H1 (cell line): ENCODE data around the gene ABCA5. TPM values are rescaled to one million over a fixed set of nuclear protein-coding genes. Genes with fewer than 3 reads are reported as not detected.

Experiments used
- CTCF ChIA-PET: fragments of 300-600 bp; sonication (Branson Sonifier 250); formaldehyde crosslinking; loops from one replicate; lab custom pipeline; 2021; ENCODE audit not compliant: partially characterized antibody; lab: Charles Lee
- POLR2A ChIA-PET: fragments of 300-600 bp; sonication (Branson Sonifier 250); formaldehyde crosslinking; loops from one replicate; lab custom pipeline; 2021; ENCODE audit warnings: inconsistent platforms; ENCODE audit not compliant: partially characterized antibody; lab: Charles Lee
- DNase-seq, 2 experiments: peaks; one replicate each; pipeline versions ENCODE4 v3.0.0 to v3.0.0-alpha.2; 2010 to 2022; ENCODE audit warnings: low spot score in 2 of 2, low read depth in 1 of 2, mixed read lengths in 1 of 2
- FAIRE-seq: peaks from 2 replicates; lab custom pipeline; 2011; peaks lifted over from hg19 to GRCh38; lab: Jason Lieb, UNC
- H2AFZ ChIP-seq: 2 replicates; pipeline ENCODE4 v1.8.1; 2012; ENCODE audit warnings: low read length, inconsistent platforms
- H2AK5ac ChIP-seq: 2 replicates; pipeline ENCODE4 v1.6.1; 2013; ENCODE audit warnings: low read depth, low read length
- H2BK120ac ChIP-seq: replicated peaks from 2 replicates; pipeline ENCODE3; 2013; ENCODE audit warnings: low read depth, low read length, inconsistent platforms
- H2BK12ac ChIP-seq: 2 replicates; pipeline ENCODE4 v1.6.1; 2013; ENCODE audit warnings: low read depth, low read length
- H2BK15ac ChIP-seq: 2 replicates; pipeline ENCODE4 v1.6.1; 2013; ENCODE audit warnings: low read length
- H2BK20ac ChIP-seq: 2 replicates; pipeline ENCODE4 v1.6.1; 2013; ENCODE audit warnings: low read length
- H2BK5ac ChIP-seq: 2 replicates; pipeline ENCODE4 v1.6.1; 2013; ENCODE audit warnings: low read depth, low read length
- H3K14ac ChIP-seq: 2 replicates; pipeline ENCODE4 v1.6.1; 2013; ENCODE audit warnings: inconsistent platforms; ENCODE audit not compliant: insufficient read length
- H3K18ac ChIP-seq: 2 replicates; pipeline ENCODE4 v1.6.1; 2013; ENCODE audit warnings: low read length; ENCODE audit errors: extremely low read depth
- H3K23ac ChIP-seq: 2 replicates; pipeline ENCODE4 v1.6.1; 2013; ENCODE audit warnings: inconsistent platforms; ENCODE audit not compliant: insufficient read length
- H3K23me2 ChIP-seq: 2 replicates; pipeline ENCODE4 v1.6.1; 2013; ENCODE audit warnings: low read depth, low read length
- H3K27ac ChIP-seq: 2 replicates; pipeline ENCODE4 v1.6.1; 2011; ENCODE audit warnings: low read depth, low read length, inconsistent platforms
- H3K27me3 ChIP-seq, 4 experiments: replicated peaks in 1 of 4; 1 replicate in 1 of 4; 2 replicates in 3 of 4; pipeline versions ENCODE4 v1.6.1 to v1.8.1; 2011 to 2013; ENCODE audit warnings: low read length in 3 of 4, mild to moderate bottlenecking in 3 of 4, inconsistent platforms in 2 of 4, mixed read lengths in 2 of 4, moderate library complexity in 1 of 4; ENCODE audit not compliant: control insufficient read depth in 3 of 4, insufficient read depth in 3 of 4; ENCODE audit errors: extremely low read depth in 1 of 4
- H3K36me3 ChIP-seq, 4 experiments: 2 replicates each; pipeline versions ENCODE4 v1.6.1 to v1.8.1; 2011 to 2013; ENCODE audit warnings: mild to moderate bottlenecking in 4 of 4, low read length in 3 of 4, moderate library complexity in 2 of 4, control low read depth in 1 of 4, inconsistent platforms in 1 of 4; ENCODE audit not compliant: insufficient read depth in 4 of 4, control insufficient read depth in 2 of 4
- H3K4ac ChIP-seq: replicated peaks from 2 replicates; pipeline ENCODE3; 2013; ENCODE audit warnings: low read length, low read depth, mixed read lengths, inconsistent platforms; ENCODE audit not compliant: insufficient read length
- H3K4me1 ChIP-seq, 4 experiments: replicated peaks in 1 of 4; 1 replicate in 1 of 4; 2 replicates in 3 of 4; pipeline versions ENCODE4 v1.6.1 to v1.8.1; 2011 to 2013; ENCODE audit warnings: low read length in 3 of 4, inconsistent platforms in 2 of 4, mixed read lengths in 1 of 4; ENCODE audit not compliant: insufficient read depth in 4 of 4, control insufficient read depth in 3 of 4
- H3K4me2 ChIP-seq, 2 experiments: 2 replicates each; pipeline versions ENCODE4 v1.6.1 to v1.8.1; 2011 to 2013; ENCODE audit warnings: low read depth in 2 of 2, low read length in 2 of 2, control low read depth in 1 of 2, inconsistent platforms in 1 of 2, mild to moderate bottlenecking in 1 of 2; ENCODE audit not compliant: insufficient read depth in 1 of 2
- H3K4me3 ChIP-seq, 4 experiments: fragments of 200-600, 300-600 bp in 1 of 4; sonication (generic), shearing (Covaris generic), sonication (Bioruptor Twin) in 1 of 4; 2 replicates each; pipeline versions ENCODE4 v1.5.1 to v1.8.1; 2011 to 2016; ENCODE audit warnings: low read length in 4 of 4, low read depth in 3 of 4, control low read depth in 2 of 4, inconsistent platforms in 2 of 4, mild to moderate bottlenecking in 2 of 4, mixed read lengths in 1 of 4, moderate library complexity in 1 of 4; ENCODE audit not compliant: insufficient read depth in 2 of 4; ENCODE audit errors: extremely low read depth in 1 of 4
- H3K56ac ChIP-seq: replicated peaks from 2 replicates; pipeline ENCODE3; 2013; ENCODE audit warnings: low read depth, mild to moderate bottlenecking, mixed read lengths, low read length, inconsistent platforms; ENCODE audit not compliant: insufficient read length
- H3K79me1 ChIP-seq: 2 replicates; pipeline ENCODE4 v1.6.1; 2013; ENCODE audit warnings: low read depth, low read length, control low read depth
- H3K79me2 ChIP-seq, 2 experiments: 2 replicates each; pipeline versions ENCODE4 v1.6.1 to v1.8.1; 2012 to 2013; ENCODE audit warnings: low read length in 2 of 2, mild to moderate bottlenecking in 2 of 2, inconsistent platforms in 1 of 2; ENCODE audit not compliant: insufficient read depth in 2 of 2, control insufficient read depth in 1 of 2
- H3K9ac ChIP-seq, 4 experiments: replicated peaks in 1 of 4; 1 replicate in 1 of 4; 2 replicates in 3 of 4; pipeline versions ENCODE4 v1.6.1 to v1.8.1; 2011 to 2013; ENCODE audit warnings: low read depth in 3 of 4, low read length in 3 of 4, control low read depth in 2 of 4, mild to moderate bottlenecking in 2 of 4, moderate library complexity in 2 of 4, inconsistent platforms in 1 of 4; ENCODE audit errors: extremely low read depth in 1 of 4
- H3K9me3 ChIP-seq, 2 experiments: 2 replicates each; pipeline versions ENCODE4 v1.6.1 to v1.8.1; 2012 to 2013; ENCODE audit warnings: mild to moderate bottlenecking in 2 of 2, moderate library complexity in 2 of 2, control low read depth in 1 of 2, inconsistent platforms in 1 of 2, low read depth in 1 of 2, low read length in 1 of 2, mixed read lengths in 1 of 2; ENCODE audit not compliant: insufficient read depth in 2 of 2
- H4K20me1 ChIP-seq, 2 experiments: replicated peaks in 1 of 2; 2 replicates each; pipeline versions ENCODE3 to v1.8.1; 2011 to 2013; ENCODE audit warnings: inconsistent platforms in 2 of 2, low read length in 2 of 2, mild to moderate bottlenecking in 1 of 2; ENCODE audit not compliant: insufficient read depth in 2 of 2, control insufficient read depth in 1 of 2
- H4K5ac ChIP-seq: 2 replicates; pipeline ENCODE4 v1.6.1; 2013; ENCODE audit warnings: low read length, low read depth, mixed read lengths, inconsistent platforms; ENCODE audit not compliant: insufficient read length
- H4K8ac ChIP-seq: 2 replicates; pipeline ENCODE4 v1.8.0; 2013; ENCODE audit warnings: mild to moderate bottlenecking, moderate library complexity, low read length, inconsistent platforms; ENCODE audit not compliant: insufficient read depth; ENCODE audit errors: extremely low read depth
- H4K91ac ChIP-seq: replicated peaks from 2 replicates; pipeline ENCODE3; 2013; ENCODE audit warnings: low read length, mixed read lengths, inconsistent platforms; ENCODE audit not compliant: insufficient read length
- ATF3 ChIP-seq: IDR thresholded peaks from 2 replicates; pipeline ENCODE4 v1.6.1; 2011; ENCODE audit warnings: low read depth, mild to moderate bottlenecking, low read length; ENCODE audit not compliant: insufficient read depth
- CBX5 ChIP-seq: fragments of 300-800, 300-1000 bp; sonication (generic); IDR thresholded peaks from 2 replicates; pipeline ENCODE4 v1.7.1; 2016; ENCODE audit warnings: antibody characterized with exemption, low read length, low read depth
- CHD1 ChIP-seq: IDR thresholded peaks from 2 replicates; pipeline ENCODE4 v1.6.1; 2012; ENCODE audit warnings: low read depth, low read length, improper control_type of control experiment
- FOSL1 ChIP-seq: IDR thresholded peaks from 2 replicates; pipeline ENCODE4 v1.6.1; 2011; ENCODE audit warnings: mild to moderate bottlenecking, low read depth, low read length, moderate library complexity; ENCODE audit not compliant: insufficient read depth
- HDAC2 ChIP-seq, 2 experiments: fragments of 300-600 bp in 1 of 2; sonication (generic) in 1 of 2; IDR thresholded peaks; 2 replicates each; pipeline ENCODE4 v1.6.1; 2011 to 2012; ENCODE audit warnings: low read depth in 2 of 2, low read length in 2 of 2, mild to moderate bottlenecking in 2 of 2, moderate library complexity in 2 of 2, borderline replicate concordance in 1 of 2, inconsistent platforms in 1 of 2
- JUND ChIP-seq: IDR thresholded peaks from 2 replicates; pipeline ENCODE4 v1.6.1; 2011; ENCODE audit warnings: mild to moderate bottlenecking, improper control_type of control experiment, low read length
- SRF ChIP-seq: IDR thresholded peaks from 2 replicates; pipeline ENCODE4 v1.6.1; 2011; ENCODE audit warnings: mild to moderate bottlenecking, low read depth, low read length, moderate library complexity
- ZNF274 ChIP-seq: IDR thresholded peaks from 2 replicates; pipeline ENCODE4 v1.7.0; 2012; ENCODE audit warnings: low read length, borderline replicate concordance; ENCODE audit errors: extremely low read depth
- WGBS, 2 experiments: shearing (Covaris generic) in 1 of 2; methylation state at CpG; one replicate each; pipeline versions ENCODE4 v1.1.6 to v1.1.7; 2013 to 2015; ENCODE audit warnings: low lambda C conversion rate in 2 of 2, mixed read lengths in 2 of 2, inconsistent platforms in 1 of 2, low coverage in 1 of 2, missing lambda C conversion rate in 1 of 2; ENCODE audit not compliant: insufficient replicate concordance in 2 of 2, insufficient coverage in 1 of 2, insufficient read length in 1 of 2; ENCODE audit errors: extremely low coverage in 1 of 2, missing lambda C conversion rate in 1 of 2; 5-methylcytosine and 5-hydroxymethylcytosine counted together
- polyA plus RNA-seq, 7 experiments: library from polyadenylated mRNA; depleted of rRNA in 3 of 7; stranded (reverse) in 5 of 7; unstranded in 2 of 7; fragments of >200 nt in 5 of 7; fragments of 200-250 nt in 2 of 7; gene quantifications; 1 replicate in 5 of 7; 2 replicates in 1 of 7; 4 replicates in 1 of 7; pipeline versions ENCODE4 v1.2.1 to v1.2.3, GENCODE V29; 2011 to 2013; ENCODE audit warnings: missing spikeins in 2 of 7, mixed read lengths in 2 of 7
- total RNA-seq: library from RNA; stranded (reverse); fragmentation: NEBNext Ultra II Directional; extraction: Animal tissue kit (Norgen Biotek cat#: 25700); gene quantifications from 2 replicates; pipeline ENCODE4 v1.2.1, GENCODE V29; 2021

Gene ABCA5
- total and polyA plus RNA-seq, 2 of the 8 experiments (the other 6 are each of a cell fraction or from before 2014, with no cell fraction given): 1.3 to 4.1 TPM

- ChIA-PET CTCF (no interaction called here), POLR2A (no interaction called here)
- H3K23ac ChIP-seq: no peak overlapping the region
- no peak overlapping the region for H2AFZ ChIP-seq
- H2BK20ac ChIP-seq: no peak overlapping the region
- no peak overlapping the region for H2BK120ac ChIP-seq
- H4K5ac ChIP-seq: no peak overlapping the region
- no peak for TF ChIP-seq ZNF274
- TF ChIP-seq JUND: no peak
- TF ChIP-seq HDAC2 (IDR thresholded peaks at IDR 0.05; ENCODE audit: borderline replicate concordance in 1 of 2, low read depth in 2 of 2, low read length in 2 of 2): no peak
- TF ChIP-seq SRF: no peak
- no peak for TF ChIP-seq FOSL1
- no peak for TF ChIP-seq CHD1
- no peak for TF ChIP-seq ATF3
- TF ChIP-seq CBX5: no peak
- no peaks in the 10 kb centered on the region for H4K20me1 ChIP-seq
- no peak overlapping the region for H3K56ac ChIP-seq
- no peak for DNase-seq
- H2BK5ac ChIP-seq: no peak overlapping the region
- H3K23me2 ChIP-seq: no peaks in the 10 kb centered on the region
- H3K4ac ChIP-seq: no peak overlapping the region
- no peaks in the 10 kb centered on the region for H3K79me2 ChIP-seq
- WGBS, 2 experiments: 91 to 100% methylated on average over 1 to 2 of the region's 2 CpGs
- no peaks in the 10 kb centered on the region for H3K79me1 ChIP-seq
- no peak overlapping the region for H3K14ac ChIP-seq
- H3K9ac ChIP-seq: no peak overlapping the region
- H4K91ac ChIP-seq: no peak overlapping the region
- no peak overlapping the region for H3K27ac ChIP-seq
- H3K4me2 ChIP-seq: no peak overlapping the region
- no peak for FAIRE-seq
- H3K27me3 ChIP-seq: no peaks in the 10 kb centered on the region
- H3K4me3 ChIP-seq: no peak overlapping the region
- no peaks in the 10 kb centered on the region for H3K9me3 ChIP-seq
- H3K4me1 ChIP-seq: peaks cover 0 to 3% (median 1%) of the 10 kb centered on the region in 4 experiments; a peak in 3 of 7 replicates
- no peak overlapping the region for H3K18ac ChIP-seq
- H4K8ac ChIP-seq: no peak overlapping the region
- H3K36me3 ChIP-seq: no peaks in the 10 kb centered on the region
- H2BK12ac ChIP-seq: no peak overlapping the region
- no peak overlapping the region for H2BK15ac ChIP-seq
- H2AK5ac ChIP-seq: no peak overlapping the region
Observed at GRCh38 chr17:69208640-69209039, 118.3 kb downstream of the ABCA5 start.
